ENCODE data around the gene BRD1. TPM values are rescaled to one million over a fixed set of nuclear protein-coding genes. Genes with fewer than 3 reads are reported as not detected.
A peak's percentile ranks its signal among the peaks of the same experiment; 100 is the strongest.

BRD1 gene
- total RNA-seq, 1 donor from 2014 or later, result 32.5 TPM

DNA sequence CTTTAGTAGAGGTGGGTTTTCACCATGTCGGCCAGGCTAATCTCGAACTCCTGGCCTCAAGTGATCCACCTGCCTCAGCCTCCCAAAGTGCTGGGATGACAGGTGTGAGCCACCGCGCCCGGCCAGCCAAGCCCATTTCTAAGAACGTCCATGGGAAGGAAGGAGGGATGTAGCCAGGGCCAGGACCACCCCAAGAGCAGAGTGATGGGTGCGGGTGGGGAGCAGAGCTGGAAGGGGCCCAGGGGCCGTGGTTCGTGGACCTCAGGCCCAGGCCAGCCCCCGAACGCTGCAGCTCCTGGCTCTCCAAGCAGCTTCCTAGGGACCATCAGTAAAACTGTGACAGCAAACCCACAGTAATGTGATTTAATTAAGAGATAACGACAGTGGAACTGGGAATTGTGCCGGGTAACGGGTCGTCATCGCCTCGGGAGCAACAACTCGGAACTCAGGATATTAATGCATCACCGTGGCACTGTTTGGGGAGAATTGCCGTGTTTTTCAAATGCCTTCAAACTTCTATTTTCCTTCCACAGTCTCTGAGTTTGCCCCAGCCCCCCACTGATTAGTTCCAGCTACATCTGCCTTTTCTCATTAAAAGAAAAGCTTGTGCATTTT, 74.3 kb downstream of the BRD1 start:
- Histone ChIP-seq H3K4me3 (no peak overlapping the region), H3K27ac (no peak overlapping the region), H3K9me3 (no peaks in the 10 kb centered on the region), H3K27me3 (no peaks in the 10 kb centered on the region), H3K4me1 (no peaks in the 10 kb centered on the region), H3K36me3 (no peaks in the 10 kb centered on the region)
- intact Hi-C loops (cut with DNase I), result no loop called here
- DNase-seq (ENCODE audit: low spot score in 2 of 2), result peak in 1 of 2 donors; percentile 35
- TF ChIP-seq, protein P1, sequence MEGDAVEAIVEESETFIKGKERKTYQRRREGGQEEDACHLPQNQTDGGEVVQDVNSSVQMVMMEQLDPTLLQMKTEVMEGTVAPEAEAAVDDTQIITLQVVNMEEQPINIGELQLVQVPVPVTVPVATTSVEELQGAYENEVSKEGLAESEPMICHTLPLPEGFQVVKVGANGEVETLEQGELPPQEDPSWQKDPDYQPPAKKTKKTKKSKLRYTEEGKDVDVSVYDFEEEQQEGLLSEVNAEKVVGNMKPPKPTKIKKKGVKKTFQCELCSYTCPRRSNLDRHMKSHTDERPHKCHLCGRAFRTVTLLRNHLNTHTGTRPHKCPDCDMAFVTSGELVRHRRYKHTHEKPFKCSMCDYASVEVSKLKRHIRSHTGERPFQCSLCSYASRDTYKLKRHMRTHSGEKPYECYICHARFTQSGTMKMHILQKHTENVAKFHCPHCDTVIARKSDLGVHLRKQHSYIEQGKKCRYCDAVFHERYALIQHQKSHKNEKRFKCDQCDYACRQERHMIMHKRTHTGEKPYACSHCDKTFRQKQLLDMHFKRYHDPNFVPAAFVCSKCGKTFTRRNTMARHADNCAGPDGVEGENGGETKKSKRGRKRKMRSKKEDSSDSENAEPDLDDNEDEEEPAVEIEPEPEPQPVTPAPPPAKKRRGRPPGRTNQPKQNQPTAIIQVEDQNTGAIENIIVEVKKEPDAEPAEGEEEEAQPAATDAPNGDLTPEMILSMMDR (IDR thresholded peaks at IDR 0.05), result no peak

DNA sequence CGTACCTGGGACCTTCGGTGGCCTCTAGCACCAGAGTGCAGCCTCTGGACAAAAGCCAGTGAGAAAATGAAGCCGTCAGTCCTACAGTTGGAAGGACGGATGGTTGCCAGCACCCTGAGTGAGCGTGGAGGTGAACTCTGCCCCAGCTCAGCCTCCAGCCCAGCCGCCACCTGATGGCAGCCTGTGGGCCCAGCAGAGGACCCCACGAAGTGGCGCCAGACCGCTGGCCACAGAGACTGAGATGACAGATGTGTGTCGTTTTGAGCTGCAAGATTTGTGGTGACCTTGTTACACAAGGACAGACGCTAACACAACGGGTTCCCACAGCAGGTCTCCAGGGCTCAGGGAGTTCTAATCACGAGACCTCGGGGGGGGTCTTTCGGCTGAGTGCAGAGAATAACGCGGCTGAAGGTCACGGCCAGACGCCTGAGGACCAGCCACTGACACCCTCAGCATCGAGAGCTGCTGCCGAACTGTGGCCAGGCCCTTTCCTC, 75.0 kb downstream of the BRD1 start:
- no peak overlapping the region for H3K27ac ChIP-seq
- H3K36me3 ChIP-seq, result no peaks in the 10 kb centered on the region
- TF ChIP-seq, protein P1 (IDR thresholded peaks at IDR 0.05), result no peak
- no peaks in the 10 kb centered on the region for H3K27me3 ChIP-seq
- H3K4me3 ChIP-seq, result no peak overlapping the region
- DNase-seq (ENCODE audit: low spot score in 2 of 2), result peak in 1 of 2 donors; percentile 24
- intact Hi-C loops (cut with DNase I), result no loop called here
- peaks cover 0 to 1% of the 10 kb centered on the region in 2 donors for H3K9me3 ChIP-seq
- H3K4me1 ChIP-seq, result no peaks in the 10 kb centered on the region

- intact Hi-C loops (cut with DNase I), result no loop called here
- DNase-seq (ENCODE audit: low spot score in 2 of 2), result peak in 1 of 2 donors; percentile 45
- Histone ChIP-seq H3K27ac (no peak overlapping the region), H3K27me3 (no peaks in the 10 kb centered on the region), H3K4me1 (no peaks in the 10 kb centered on the region), H3K36me3 (no peaks in the 10 kb centered on the region), H3K4me3 (no peak overlapping the region), H3K9me3 (peaks cover 3 to 5% of the 10 kb centered on the region in 2 donors)
- TF ChIP-seq, protein P1 (IDR thresholded peaks at IDR 0.05), result no peak
Observed at GRCh38 chr22:49751966-49752597, 75.6 kb downstream of the BRD1 start.

- intact Hi-C loops (cut with DNase I), result no loop called here
- peak in 1 of 2 donors; percentile 24 for DNase-seq (ENCODE audit: low spot score in 2 of 2)
- H3K27me3 ChIP-seq, result no peaks in the 10 kb centered on the region
Observed at GRCh38 chr22:49751318-49751965, 76.2 kb downstream of the BRD1 start.

GRCh38 chr22:49749885-49750510, 77.7 kb downstream of the BRD1 start:
- intact Hi-C loops (cut with DNase I), result no loop called here
- Histone ChIP-seq H3K36me3 (no peaks in the 10 kb centered on the region), H3K27ac (no peak overlapping the region), H3K4me3 (no peak overlapping the region), H3K9me3 (peaks cover 5 to 14% of the 10 kb centered on the region in 2 donors), H3K4me1 (no peaks in the 10 kb centered on the region), H3K27me3 (no peaks in the 10 kb centered on the region)
- TF ChIP-seq, protein P1 (IDR thresholded peaks at IDR 0.05), result no peak
- DNase-seq (ENCODE audit: low spot score in 2 of 2), result peak in 1 of 2 donors; percentile 60

More at GRCh38 chr22:49751318-49751965, 76.2 kb downstream of the BRD1 start:
- Histone ChIP-seq H3K9me3 (peaks cover 5 to 10% of the 10 kb centered on the region in 2 donors), H3K4me1 (no peaks in the 10 kb centered on the region), H3K4me3 (no peak overlapping the region), H3K27ac (no peak overlapping the region), H3K36me3 (no peaks in the 10 kb centered on the region)
- TF ChIP-seq, protein P1 (IDR thresholded peaks at IDR 0.05), result no peak

All from ascending aorta (tissue), 2 donors.